ENCODE measurements around the gene CALML3. TPM values are rescaled to one million over a fixed set of nuclear protein-coding genes. Genes with fewer than 3 reads are reported as not detected.

Gene CALML3
- total RNA-seq, 1 experiment from 2014 or later, result not detected

DNA sequence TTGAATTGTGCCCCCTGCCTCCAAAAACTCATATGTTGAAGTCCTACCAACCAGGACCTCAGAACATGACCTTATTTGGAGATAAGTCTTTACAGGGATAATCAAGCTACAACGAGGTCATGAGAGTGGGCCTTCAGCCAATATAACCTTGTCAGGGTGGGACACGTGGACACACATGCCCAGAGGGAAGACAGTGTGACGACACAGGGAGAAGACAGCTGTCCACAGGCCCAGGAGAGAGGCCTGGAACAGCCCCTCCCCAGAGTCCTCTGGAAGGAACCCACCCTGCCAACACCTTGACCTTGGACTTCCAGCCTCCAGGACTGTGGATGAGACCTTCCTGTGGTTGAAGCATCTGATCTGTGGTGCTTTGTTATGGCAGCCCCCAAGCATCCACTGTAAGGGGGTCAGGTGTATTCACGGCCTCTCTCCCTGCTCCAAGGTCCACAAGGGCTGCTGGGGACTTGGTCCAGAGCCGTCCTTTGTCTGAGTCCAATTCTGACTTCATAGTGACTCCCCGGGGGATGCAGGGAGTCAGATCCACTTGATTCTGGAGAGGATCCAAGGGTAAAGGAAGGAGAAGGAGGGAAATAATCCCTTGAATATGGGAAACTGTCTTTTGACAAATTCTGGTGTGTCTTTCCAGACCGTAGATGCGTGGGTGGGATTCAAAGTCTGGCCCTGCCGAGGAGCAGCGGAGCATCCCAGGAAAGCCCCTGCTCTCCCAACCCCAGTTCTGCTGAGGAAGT is 7.0 kb downstream of the CALML3 start:
- no TSS peak for BruUV-seq (replicated peaks)
- no peak overlapping the region for H3K4me3 ChIP-seq (ENCODE audit: low read depth in 2 of 2, low read length in 2 of 2)
- H3K4me1 ChIP-seq (ENCODE audit: control insufficient read depth, insufficient read depth, low read length), result no peaks in the 10 kb centered on the region
- intact Hi-C loops (cut with micrococcal nuclease; ENCODE audit: unreplicated experiment), result no loop called here
- in situ Hi-C loops (cut with HindIII; ENCODE audit: low pct_unique_long_range_greater_than_20kb, low sequenced_read_pairs), result no loop called here
- DNase-seq (ENCODE audit: low read depth, low spot score), result no peak
- H3K36me3 ChIP-seq (ENCODE audit: control insufficient read depth, insufficient read depth, low read length), result no peaks in the 10 kb centered on the region
- H3K27me3 ChIP-seq (ENCODE audit: control insufficient read depth, insufficient read depth, low read length), result no peaks in the 10 kb centered on the region
- no peaks in the 10 kb centered on the region for H3K9me3 ChIP-seq (ENCODE audit: control insufficient read depth, insufficient read depth, low read depth, low read length)
- H3K27ac ChIP-seq (ENCODE audit: low read length), result no peak overlapping the region
- CTCF ChIA-PET, result no interaction called here
- TF ChIP-seq CTCF (IDR thresholded peaks at IDR 0.05) (no peak), POLR2AphosphoS5 (IDR thresholded peaks at IDR 0.05; ENCODE audit: low read depth, low read length) (no peak), SIN3A (IDR thresholded peaks at IDR 0.05; ENCODE audit: borderline replicate concordance, insufficient read depth, low read depth, low read length) (no peak)
- TF ChIP-seq, protein P1, sequence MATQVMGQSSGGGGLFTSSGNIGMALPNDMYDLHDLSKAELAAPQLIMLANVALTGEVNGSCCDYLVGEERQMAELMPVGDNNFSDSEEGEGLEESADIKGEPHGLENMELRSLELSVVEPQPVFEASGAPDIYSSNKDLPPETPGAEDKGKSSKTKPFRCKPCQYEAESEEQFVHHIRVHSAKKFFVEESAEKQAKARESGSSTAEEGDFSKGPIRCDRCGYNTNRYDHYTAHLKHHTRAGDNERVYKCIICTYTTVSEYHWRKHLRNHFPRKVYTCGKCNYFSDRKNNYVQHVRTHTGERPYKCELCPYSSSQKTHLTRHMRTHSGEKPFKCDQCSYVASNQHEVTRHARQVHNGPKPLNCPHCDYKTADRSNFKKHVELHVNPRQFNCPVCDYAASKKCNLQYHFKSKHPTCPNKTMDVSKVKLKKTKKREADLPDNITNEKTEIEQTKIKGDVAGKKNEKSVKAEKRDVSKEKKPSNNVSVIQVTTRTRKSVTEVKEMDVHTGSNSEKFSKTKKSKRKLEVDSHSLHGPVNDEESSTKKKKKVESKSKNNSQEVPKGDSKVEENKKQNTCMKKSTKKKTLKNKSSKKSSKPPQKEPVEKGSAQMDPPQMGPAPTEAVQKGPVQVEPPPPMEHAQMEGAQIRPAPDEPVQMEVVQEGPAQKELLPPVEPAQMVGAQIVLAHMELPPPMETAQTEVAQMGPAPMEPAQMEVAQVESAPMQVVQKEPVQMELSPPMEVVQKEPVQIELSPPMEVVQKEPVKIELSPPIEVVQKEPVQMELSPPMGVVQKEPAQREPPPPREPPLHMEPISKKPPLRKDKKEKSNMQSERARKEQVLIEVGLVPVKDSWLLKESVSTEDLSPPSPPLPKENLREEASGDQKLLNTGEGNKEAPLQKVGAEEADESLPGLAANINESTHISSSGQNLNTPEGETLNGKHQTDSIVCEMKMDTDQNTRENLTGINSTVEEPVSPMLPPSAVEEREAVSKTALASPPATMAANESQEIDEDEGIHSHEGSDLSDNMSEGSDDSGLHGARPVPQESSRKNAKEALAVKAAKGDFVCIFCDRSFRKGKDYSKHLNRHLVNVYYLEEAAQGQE (IDR thresholded peaks at IDR 0.05; ENCODE audit: insufficient read depth in 1 of 2, low read depth in 2 of 2, low read length in 1 of 2), result no peak
- POLR2A ChIA-PET, result no interaction called here
- ATAC-seq, result no peak

DNA sequence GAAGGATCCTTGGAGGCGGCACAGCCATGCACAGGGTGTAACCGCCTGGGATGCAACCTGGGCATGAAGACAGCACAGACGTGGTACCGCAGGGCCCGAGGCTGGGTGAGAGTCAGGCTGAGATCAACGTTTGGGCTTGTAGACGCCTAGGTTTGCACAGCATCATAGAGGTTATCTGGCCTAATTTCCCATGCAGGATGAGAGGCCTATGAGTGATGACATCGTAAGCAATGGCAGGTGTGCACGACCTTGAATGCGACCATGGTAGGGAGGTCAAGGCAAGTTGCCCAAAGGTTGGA is 7.5 kb downstream of the CALML3 start:
- Histone ChIP-seq H3K9me3 (ENCODE audit: control insufficient read depth, insufficient read depth, low read depth, low read length) (no peaks in the 10 kb centered on the region), H3K4me3 (ENCODE audit: low read depth in 2 of 2, low read length in 2 of 2) (no peak overlapping the region), H3K27ac (ENCODE audit: low read length) (no peak overlapping the region), H3K27me3 (ENCODE audit: control insufficient read depth, insufficient read depth, low read length) (no peaks in the 10 kb centered on the region), H3K4me1 (ENCODE audit: control insufficient read depth, insufficient read depth, low read length) (no peaks in the 10 kb centered on the region), H3K36me3 (ENCODE audit: control insufficient read depth, insufficient read depth, low read length) (no peaks in the 10 kb centered on the region)
- BruUV-seq (replicated peaks), result no TSS peak
- DNase-seq (ENCODE audit: low read depth, low spot score) (no peak), ATAC-seq (no peak)
- CTCF ChIA-PET, result no interaction called here
- POLR2A ChIA-PET, result no interaction called here
- in situ Hi-C loops (cut with HindIII; ENCODE audit: low pct_unique_long_range_greater_than_20kb, low sequenced_read_pairs), result no loop called here
- intact Hi-C loops (cut with micrococcal nuclease; ENCODE audit: unreplicated experiment), result no loop called here
- no peak for TF ChIP-seq CTCF (IDR thresholded peaks at IDR 0.05)
- TF ChIP-seq POLR2AphosphoS5 (IDR thresholded peaks at IDR 0.05; ENCODE audit: low read depth, low read length), result no peak
- TF ChIP-seq SIN3A (IDR thresholded peaks at IDR 0.05; ENCODE audit: borderline replicate concordance, insufficient read depth, low read depth, low read length), result no peak
- TF ChIP-seq TCF7L2 (IDR thresholded peaks at IDR 0.05; ENCODE audit: low read depth, low read length), result no peak
- TF ChIP-seq, protein P1 (IDR thresholded peaks at IDR 0.05; ENCODE audit: insufficient read depth in 1 of 2, low read depth in 2 of 2, low read length in 1 of 2), result no peak
